WERI-Rb-1 (cell line): Measurements from ENCODE around the gene NKX6-2.

Source experiments
- DNase-seq: peaks from one replicate; pipeline ENCODE4 v3.0.0-alpha.2; 2020
- H3K27ac ChIP-seq: fragments of 250-450 bp; sonication (Bioruptor Pico); 2 replicates; pipeline ENCODE4 v1.5.1; 2020; ENCODE audit warnings: mild to moderate bottlenecking, moderate library complexity
- H3K27me3 ChIP-seq: fragments of 250-450 bp; sonication (Bioruptor Pico); 2 replicates; pipeline ENCODE4 v1.5.1; 2021; ENCODE audit warnings: mild to moderate bottlenecking, low read depth, moderate library complexity; ENCODE audit not compliant: insufficient read depth, severe bottlenecking
- H3K36me3 ChIP-seq: fragments of 250-450 bp; sonication (Bioruptor Pico); 2 replicates; pipeline ENCODE4 v1.5.1; 2020; ENCODE audit warnings: mild to moderate bottlenecking, moderate library complexity
- H3K4me3 ChIP-seq: 2 replicates; pipeline ENCODE4 v1.5.1; 2011; ENCODE audit warnings: low read depth, mild to moderate bottlenecking, control low read depth, low read length
- H3K9me3 ChIP-seq: fragments of 250-450 bp; sonication (Bioruptor Pico); 2 replicates; pipeline ENCODE4 v1.5.1; 2021; ENCODE audit warnings: mild to moderate bottlenecking, moderate library complexity; ENCODE audit not compliant: severe bottlenecking
- CTCF ChIP-seq: IDR thresholded peaks from 2 replicates; pipeline ENCODE4 v1.5.1; 2011; ENCODE audit warnings: low read depth, mild to moderate bottlenecking, control low read depth, inconsistent platforms, low read length

Gene NKX6-2

GRCh38 chr10:132738454-132739224, 47.3 kb downstream of the NKX6-2 start:
- DNase-seq: no peak
- Histone ChIP-seq H3K9me3 (no peaks in the 10 kb centered on the region), H3K4me3 (no peak overlapping the region), H3K27me3 (no peaks in the 10 kb centered on the region), H3K27ac (no peak overlapping the region), H3K36me3 (no peaks in the 10 kb centered on the region)
- no peak for TF ChIP-seq CTCF

GRCh38 chr10:132737390-132738048, 48.4 kb downstream of the NKX6-2 start:
- Histone ChIP-seq H3K4me3 (no peak overlapping the region), H3K27me3 (no peaks in the 10 kb centered on the region), H3K27ac (no peak overlapping the region), H3K36me3 (no peaks in the 10 kb centered on the region), H3K9me3 (no peaks in the 10 kb centered on the region)
- TF ChIP-seq CTCF: no peak
- DNase-seq: no peak

- TF ChIP-seq CTCF: no peak
- H3K4me3 ChIP-seq: no peak overlapping the region
- H3K27ac ChIP-seq: no peak overlapping the region
- DNase-seq: no peak
- no peaks in the 10 kb centered on the region for H3K9me3 ChIP-seq
- no peaks in the 10 kb centered on the region for H3K36me3 ChIP-seq
- no peaks in the 10 kb centered on the region for H3K27me3 ChIP-seq
These were observed 50.0 kb downstream of the NKX6-2 start for GRCh38 chr10:132735923-132736391.

- no peaks in the 10 kb centered on the region for H3K27me3 ChIP-seq
- H3K36me3 ChIP-seq: no peaks in the 10 kb centered on the region
- H3K9me3 ChIP-seq: no peaks in the 10 kb centered on the region
- no peak for TF ChIP-seq CTCF
- H3K27ac ChIP-seq: no peak overlapping the region
- no peak overlapping the region for H3K4me3 ChIP-seq
- no peak for DNase-seq
These were observed 50.6 kb downstream of the NKX6-2 start for GRCh38 chr10:132735341-132735775.

GRCh38 chr10:132733926-132734325, 52.0 kb downstream of the NKX6-2 start:
- no peak for DNase-seq
- Histone ChIP-seq H3K4me3 (no peak overlapping the region), H3K27me3 (no peaks in the 10 kb centered on the region), H3K27ac (no peak overlapping the region), H3K9me3 (no peaks in the 10 kb centered on the region), H3K36me3 (no peaks in the 10 kb centered on the region)
- no peak for TF ChIP-seq CTCF
